HG02610 (cell line): Measurements from ENCODE around the gene EIF5A.

Experiments
- ATAC-seq: cut with Tn5 transposase; IDR thresholded peaks from one replicate; pipeline ENCODE4 v1.9.1; 2021; ENCODE audit warnings: mild to moderate bottlenecking, moderate library complexity; ENCODE audit not compliant: unreplicated experiment

EIF5A gene

GRCh38 chr17:7306911-7307685 is at the start of gene EIF5A:
EIF5A (plus strand) TSS chr17:7307628; CDS start chr17:7309636, 2,008 bp downstream.
- peak; percentile 71 for ATAC-seq

GRCh38 chr17:7258731-7259554 is 48.5 kb upstream of the EIF5A start:
- no peak for ATAC-seq

- no peak for ATAC-seq
Observed at GRCh38 chr17:7259555-7259889, 47.9 kb upstream of the EIF5A start.

GRCh38 chr17:7260151-7260550 is 47.3 kb upstream of the EIF5A start:
- no peak for ATAC-seq

GRCh38 chr17:7260651-7261378 is 46.6 kb upstream of the EIF5A start:
- ATAC-seq = no peak

- ATAC-seq = no peak
Observed at GRCh38 chr17:7261379-7262191, 45.8 kb upstream of the EIF5A start.

GRCh38 chr17:7262192-7262934 is 45.1 kb upstream of the EIF5A start, which contains the start of gene CLDN7:
CLDN7 (minus strand) TSS chr17:7262478; CDS start chr17:7262043, 435 bp downstream.
- ATAC-seq = no peak

GRCh38 chr17:7262935-7263800 is 44.3 kb upstream of the EIF5A start:
- no peak for ATAC-seq

- ATAC-seq = no peak
Observed at GRCh38 chr17:7263801-7264078, 43.7 kb upstream of the EIF5A start.

GRCh38 chr17:7266784-7267183 is 40.6 kb upstream of the EIF5A start:
- ATAC-seq = no peak

- ATAC-seq = no peak
Observed at GRCh38 chr17:7279448-7279847, 28.0 kb upstream of the EIF5A start.

GRCh38 chr17:7280519-7281073 is 26.8 kb upstream of the EIF5A start:
- peak; percentile 52 for ATAC-seq

- no peak for ATAC-seq
Observed at GRCh38 chr17:7281074-7281952, 26.1 kb upstream of the EIF5A start, which contains the start of gene SLC2A4. SLC2A4 (plus strand) TSS chr17:7281718; CDS start chr17:7281935, 217 bp downstream.

- no peak for ATAC-seq
Observed at GRCh38 chr17:7281953-7282751, 25.3 kb upstream of the EIF5A start.

- ATAC-seq = no peak
Observed at GRCh38 chr17:7282752-7283321, 24.6 kb upstream of the EIF5A start.

- no peak for ATAC-seq
Observed at GRCh38 chr17:7283471-7284216, 23.8 kb upstream of the EIF5A start.
